ENCODE measurements around the gene AREL1.

AREL1 gene

DNA sequence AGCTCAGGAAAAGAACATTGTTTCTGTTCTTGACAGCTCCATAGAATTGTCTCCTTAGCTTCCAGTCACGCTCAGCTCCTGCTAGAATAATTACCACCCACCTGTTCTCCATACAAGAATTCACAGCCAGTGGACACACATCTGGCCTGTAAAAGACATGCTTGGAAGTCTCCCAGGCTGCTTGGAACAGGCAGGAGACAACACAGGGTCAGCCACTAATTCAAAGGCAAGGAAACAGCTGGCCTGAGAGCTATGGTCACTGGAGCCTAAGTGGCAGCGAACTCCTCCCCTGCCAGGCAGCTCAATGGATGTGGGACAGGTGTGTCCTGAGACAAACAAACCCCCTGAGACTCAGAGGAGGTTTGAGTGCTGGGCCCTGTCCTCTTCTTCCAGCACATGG is 77.9 kb downstream of the AREL1 start:
- peak; percentile 75 for DNase-seq

DNA sequence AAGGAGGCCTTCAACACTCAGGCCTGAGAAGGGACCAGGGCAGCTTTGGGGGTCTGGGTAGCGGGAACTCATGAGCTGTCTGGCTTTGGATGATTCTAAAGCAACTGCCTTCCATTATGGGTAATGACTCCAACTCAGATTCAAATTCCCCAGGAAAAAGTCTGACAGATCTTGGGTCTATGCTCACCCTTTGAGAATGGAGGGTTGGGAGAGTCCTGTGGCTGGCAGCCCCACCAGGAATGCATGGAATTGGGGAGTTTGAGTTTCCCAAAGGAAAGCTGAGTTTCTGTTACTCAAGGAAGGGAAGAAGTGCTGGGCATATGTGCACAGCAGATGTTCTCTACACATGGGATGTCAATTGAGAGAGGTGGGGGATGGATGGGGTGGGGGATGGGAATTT is 78.4 kb downstream of the AREL1 start:
- no peak for DNase-seq

- DNase-seq: peak; percentile 68
These were observed 81.8 kb downstream of the AREL1 start for GRCh38 chr14:74630881-74631690.

DNA sequence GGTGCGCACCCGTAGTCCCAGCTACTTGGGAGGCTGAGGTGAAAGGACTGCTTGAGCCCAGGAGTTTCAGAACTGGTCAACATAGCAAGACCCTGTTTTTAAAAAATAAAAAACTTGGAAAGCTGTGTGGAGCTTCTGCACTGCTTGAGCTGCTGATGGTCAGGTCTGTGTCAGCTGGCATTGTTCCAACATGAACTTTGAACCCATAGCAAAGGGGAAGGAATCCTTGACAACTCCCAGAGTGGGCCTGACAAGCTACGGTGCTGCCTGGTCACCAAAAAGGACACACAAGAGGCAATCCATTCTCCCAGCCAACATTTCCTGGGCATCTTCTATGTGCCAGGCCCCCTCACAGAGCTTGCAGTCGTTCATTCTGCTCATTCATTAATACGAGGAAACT is 84.5 kb downstream of the AREL1 start:
- DNase-seq: no peak

GRCh38 chr14:74627076-74627475 is 85.8 kb downstream of the AREL1 start:
- no peak for DNase-seq

DNA sequence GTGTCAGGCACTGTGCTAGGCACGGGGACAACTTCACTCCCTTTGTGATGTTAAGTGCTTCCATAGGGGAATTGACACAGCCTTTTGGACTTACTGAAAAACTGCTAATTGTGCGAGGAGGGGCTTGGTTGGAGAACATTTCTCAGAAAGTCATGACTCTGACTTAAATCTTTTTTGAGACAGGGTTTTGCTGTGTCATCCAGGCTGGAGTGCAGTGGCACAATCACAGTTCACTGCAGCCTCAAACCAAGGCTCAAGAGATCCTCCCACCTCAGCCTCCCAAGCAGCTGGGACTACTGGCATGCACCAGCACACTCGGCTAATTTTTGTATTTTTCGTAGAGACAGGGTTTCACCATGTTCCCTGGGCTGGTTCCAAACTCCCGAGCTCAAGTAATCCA is 90.6 kb downstream of the AREL1 start:
- DNase-seq: no peak

GRCh38 chr14:74621556-74621955 is 91.3 kb downstream of the AREL1 start:
- no peak for DNase-seq

DNA sequence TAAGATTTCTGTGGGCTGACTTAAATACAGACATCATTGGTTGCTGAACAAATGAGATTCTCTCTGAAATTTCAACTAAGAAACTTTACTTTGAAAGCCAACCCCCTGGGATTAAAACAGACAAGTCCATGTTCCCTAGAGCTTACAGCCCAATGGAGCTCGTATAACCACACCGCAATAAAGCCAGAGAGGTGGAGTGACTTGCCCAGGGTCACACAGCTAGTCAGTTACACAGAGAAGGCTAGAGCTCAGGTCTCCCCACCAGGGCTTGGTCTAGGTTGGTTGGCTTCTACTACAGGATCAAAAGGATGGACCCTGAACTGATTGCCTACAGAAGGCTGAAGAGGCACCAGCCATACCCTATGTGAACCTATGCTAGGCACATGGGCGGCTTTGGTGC is 92.0 kb downstream of the AREL1 start:
- DNase-seq: no peak

- DNase-seq: no peak
These were observed 92.4 kb downstream of the AREL1 start for GRCh38 chr14:74620497-74620921.

- DNase-seq: peak; percentile 67
These were observed 93.2 kb downstream of the AREL1 start for GRCh38 chr14:74619672-74620131.

- DNase-seq: no peak
These were observed 94.6 kb downstream of the AREL1 start for GRCh38 chr14:74618078-74618952.

- DNase-seq: no peak
These were observed 95.7 kb downstream of the AREL1 start for GRCh38 chr14:74616996-74617700.

DNA sequence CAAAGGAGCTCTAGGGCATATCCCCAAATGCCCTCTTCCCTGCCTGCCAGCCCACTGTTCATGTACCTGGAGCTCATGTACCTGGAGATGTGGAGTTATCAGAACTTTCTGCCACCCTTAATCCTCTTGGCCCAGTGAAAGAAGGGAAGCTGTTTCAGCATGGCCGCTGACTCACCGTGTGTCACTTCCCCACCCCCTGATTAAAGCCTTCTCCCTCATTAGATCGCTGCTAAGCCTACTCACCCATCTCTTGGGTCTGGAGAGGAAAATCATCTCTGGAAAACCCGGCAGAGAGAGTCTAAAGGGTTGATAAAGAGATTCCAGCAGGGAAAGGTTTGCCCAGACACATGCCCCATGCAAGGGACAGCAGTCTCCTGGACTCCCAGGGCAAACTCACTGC is 96.4 kb downstream of the AREL1 start:
- DNase-seq: no peak

DNA sequence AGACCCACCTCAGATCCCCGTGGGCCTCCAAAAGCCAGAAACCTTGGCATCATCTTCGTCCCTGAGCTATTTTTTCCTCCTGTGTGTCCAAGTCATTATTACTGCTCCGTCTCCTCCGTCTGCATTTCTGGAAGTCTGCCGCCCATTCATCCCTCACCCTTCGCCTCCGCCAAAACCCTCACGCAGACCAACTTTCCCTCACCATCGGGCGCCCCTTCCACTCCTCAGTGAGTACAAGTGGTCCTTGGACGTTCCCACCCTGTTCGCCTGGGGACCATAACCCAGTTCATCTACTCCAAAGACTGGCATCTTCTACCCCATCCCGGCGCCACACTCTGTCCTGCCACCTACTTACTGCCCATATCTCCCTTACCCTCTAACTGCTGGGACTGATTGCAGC is 97.1 kb downstream of the AREL1 start:
- DNase-seq: no peak

DNA sequence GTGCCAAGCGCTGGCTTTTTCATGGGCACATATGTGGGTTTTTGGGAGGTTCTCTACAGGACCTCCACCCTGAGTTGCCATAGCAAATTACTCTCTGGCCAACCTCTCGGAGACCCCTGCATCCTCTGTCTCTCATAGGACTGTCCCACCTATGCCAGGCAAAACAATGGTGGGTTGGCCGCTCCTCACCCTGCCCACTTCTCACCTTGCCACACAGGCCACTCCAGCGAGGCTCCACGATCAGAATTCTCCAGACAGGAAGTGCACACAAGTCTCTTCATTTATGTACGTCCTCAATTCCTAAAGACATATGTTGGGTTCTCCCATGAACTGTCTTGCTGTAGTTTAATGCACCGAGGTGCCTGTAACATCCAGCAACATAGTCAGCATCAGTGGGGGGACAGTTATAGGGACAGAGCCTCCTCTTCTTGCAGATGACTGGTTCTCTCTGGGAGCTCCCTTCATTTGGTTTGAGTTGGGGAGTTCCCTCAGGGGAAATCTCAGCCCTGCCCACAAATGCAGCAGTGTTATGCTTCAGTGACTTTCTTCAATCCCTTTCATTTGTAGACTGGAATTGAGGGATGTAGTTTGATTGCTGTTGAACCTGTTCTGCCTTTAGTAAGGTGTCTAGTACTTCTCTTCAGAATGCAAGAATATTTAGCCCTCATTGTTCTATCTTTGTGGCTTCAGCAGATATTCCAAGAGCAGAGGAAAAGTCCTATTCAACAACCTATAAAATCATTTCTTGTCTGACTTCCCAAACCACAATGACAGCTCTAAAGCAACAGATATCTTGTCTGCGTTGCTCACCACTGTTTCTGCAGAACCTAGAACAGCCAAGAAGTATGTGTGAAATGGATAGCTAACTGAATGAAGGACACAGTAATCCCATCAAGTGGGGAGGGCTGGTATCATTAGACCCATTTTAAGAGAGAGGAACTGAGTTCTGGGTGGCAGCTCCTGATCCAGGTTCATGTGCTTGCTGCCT is 98.1 kb downstream of the AREL1 start:
- DNase-seq: no peak

- DNase-seq: no peak
These were observed 99.5 kb downstream of the AREL1 start for GRCh38 chr14:74613211-74613914.

DNA sequence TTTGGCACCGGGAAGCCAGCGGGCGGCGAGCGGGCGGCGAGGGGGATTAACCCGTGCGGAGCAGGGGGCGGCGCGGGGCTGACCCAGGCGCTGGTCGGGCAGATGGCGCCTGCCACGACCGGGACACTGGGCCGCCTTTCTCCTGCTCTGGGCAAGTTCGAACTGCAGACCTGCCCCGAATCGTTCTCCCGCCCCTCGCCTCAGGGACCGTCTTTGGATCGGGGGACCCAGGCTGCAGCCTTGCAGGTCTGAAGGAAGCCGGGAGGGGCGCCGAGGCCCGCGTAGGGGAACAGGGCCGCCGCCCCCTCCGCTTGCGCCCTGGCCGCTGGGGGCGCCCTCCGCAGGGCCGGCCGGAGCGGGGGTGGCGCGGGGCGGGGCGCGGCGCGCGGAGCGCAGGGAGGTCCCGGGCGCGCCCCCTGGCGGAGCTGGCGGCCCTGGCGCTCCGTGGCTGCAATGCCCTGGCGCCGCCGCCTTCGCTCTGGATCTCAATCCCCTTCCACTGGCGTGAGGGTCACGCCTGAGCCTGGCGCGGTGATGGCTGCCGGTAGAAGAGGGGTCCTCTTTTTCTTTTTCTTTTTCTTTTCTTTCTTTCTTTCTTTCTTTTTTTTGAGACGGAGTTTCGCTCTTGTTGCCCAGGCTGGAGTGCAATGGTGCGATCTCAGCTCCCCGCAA is 100.4 kb downstream of the AREL1 start:
- DNase-seq: peak; percentile 81

DNA sequence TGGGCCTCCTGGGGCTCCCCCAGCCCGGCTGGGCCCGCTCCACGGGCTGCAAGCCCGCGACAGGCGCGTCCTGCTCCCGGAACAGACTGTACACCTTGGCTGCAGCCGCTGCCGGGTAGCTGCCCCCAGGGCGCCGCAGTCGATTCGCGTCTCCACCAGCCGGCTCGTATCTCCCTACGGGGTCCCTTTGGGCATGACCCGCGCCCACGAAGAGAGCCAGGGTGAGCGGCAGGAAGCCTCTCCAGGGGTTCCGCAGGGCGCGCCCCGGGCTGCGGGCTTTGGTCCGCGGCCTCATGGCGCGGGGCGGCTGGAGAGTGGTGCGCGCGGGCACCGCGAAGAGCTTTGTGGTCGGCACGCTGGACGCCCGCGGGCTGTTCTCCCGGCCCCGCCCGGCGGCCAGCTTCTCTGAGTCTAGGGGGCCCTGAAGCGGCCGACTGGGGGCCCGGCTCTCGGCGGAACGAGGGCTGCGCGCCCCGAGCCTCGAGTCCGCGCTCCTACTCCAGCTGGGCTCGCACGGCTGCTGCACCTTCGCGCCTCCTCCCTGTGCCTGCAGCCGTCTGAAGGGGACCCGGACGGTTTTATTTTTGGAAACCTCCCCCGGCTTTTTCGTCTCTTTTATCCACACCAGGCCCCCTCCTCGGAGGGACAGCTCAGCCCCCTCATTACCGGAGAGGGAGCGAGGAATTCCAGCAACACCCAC is 101.1 kb downstream of the AREL1 start, which contains the start of gene LTBP2:
LTBP2 (minus strand) TSS at position 588 of the 700 bp plus-strand sequence; CDS start at position 295, 293 bp downstream.
- DNase-seq: peak; percentile 80
